GM18502 (cell line): ENCODE results near the gene AP4S1.
A peak's percentile ranks its signal among the peaks of the same experiment; 100 is the strongest.

Experiments
- ATAC-seq: cut with Tn5 transposase; IDR thresholded peaks from one replicate; pipeline ENCODE4 v1.9.1; 2021; ENCODE audit warnings: mild to moderate bottlenecking; ENCODE audit not compliant: unreplicated experiment, poor library complexity

Gene AP4S1, protein sequence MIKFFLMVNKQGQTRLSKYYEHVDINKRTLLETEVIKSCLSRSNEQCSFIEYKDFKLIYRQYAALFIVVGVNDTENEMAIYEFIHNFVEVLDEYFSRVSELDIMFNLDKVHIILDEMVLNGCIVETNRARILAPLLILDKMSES

DNA sequence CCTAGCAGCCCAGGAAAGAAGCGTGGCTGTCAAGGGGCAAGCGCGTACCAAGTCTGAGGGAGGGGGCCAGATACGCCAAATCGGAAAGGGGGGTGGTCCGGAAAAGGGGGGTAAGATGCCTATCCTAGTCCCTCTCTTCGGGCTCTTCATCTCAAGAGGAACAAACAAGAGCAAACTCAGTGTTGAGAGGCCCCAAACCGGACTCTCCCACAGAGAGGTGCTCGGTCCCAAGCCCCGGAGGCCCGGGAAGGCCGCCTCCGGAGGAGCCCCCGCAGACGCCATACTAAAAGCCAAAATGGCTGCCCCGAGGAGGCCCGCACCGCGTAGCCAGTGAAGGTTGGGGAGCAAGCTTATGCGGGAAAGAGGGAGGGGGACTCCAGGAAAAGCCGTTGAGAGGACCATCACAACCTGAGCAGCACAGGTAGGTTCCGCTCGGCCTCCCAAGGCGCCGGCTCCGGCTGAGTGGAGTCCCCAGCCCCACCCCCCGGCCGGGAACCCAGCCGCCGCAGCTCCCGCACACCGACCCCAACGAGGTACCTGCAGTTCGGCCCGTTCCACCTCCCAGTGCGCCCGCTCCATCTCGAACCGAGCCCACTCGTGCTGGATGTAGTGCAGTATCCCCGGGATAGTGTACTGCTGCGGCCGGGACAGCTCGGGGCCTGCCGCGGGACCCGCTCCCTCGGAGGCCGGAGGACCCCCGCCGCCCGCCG is at the start of gene AP4S1:
Gene AP4S1 (plus strand): TSS at position 283 of the 710 bp plus-strand sequence. CDS start 40,548 bp downstream, outside the sequence.
- ATAC-seq = peak; percentile 32

DNA sequence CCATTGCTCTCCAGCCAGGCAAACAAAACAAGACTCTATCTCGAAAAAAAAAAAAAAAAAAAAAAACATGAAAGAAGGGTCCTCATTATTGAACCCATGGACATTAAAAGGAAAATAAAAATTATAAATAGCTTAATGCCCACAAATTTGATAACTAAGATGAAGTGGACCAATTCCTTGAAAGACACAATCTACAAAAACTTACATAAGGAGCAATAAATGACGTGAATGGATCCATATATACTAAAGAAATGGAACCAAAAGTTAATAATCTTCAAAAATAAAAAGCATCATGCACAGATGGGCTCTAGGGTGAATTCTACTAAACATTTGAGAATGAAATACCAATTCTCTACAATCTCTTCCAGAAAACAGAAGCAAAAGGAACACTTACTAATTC is 47.7 kb upstream of the AP4S1 start:
- no peak for ATAC-seq

DNA sequence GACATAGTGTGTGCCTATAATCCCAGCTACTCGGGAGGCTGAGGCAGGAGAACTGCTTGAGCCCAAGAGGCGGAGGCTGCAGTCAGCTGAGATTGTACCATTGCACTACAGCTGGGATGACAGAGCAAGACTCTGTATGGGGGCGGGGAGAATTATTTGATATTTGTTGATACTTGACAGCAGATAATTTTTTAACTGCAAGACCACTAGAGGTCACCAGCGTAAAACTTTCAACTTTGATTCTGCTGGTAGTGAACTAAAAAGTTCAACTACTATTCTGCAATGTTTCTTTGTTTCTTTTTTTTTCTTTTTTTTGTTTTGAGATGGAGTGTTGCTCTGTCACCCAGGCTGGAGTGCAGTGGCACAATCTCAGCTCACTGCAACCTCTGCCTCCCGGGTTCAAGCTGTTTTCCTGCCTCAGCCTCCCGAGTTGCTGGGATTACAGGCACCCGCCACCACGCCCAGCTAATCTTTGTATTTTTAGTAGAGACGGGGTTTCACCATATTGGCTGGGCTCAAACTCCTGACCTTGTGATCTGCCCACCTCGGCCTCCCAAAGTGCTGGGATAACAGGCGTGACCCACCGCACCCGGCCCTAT is 45.2 kb upstream of the AP4S1 start:
- ATAC-seq = peak; percentile 70

DNA sequence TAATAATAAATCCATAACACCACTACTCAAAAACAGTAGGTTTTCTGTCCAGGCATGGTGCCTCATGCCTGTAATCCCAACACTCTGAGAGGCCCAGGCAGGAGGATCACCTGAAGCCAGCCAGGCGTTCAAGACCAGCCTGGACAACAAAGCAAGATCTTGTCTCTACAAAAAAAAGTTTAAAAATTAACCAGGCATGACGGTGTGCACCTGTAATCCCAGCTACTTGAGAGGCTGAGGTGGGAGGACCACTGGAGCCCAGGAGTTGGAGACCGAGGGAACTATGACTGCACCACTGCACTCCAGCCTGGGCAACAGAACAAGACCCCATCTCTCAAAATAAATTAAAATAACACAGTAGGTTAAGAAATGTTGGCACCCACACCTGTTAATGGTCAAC is 44.5 kb upstream of the AP4S1 start:
- ATAC-seq = no peak

DNA sequence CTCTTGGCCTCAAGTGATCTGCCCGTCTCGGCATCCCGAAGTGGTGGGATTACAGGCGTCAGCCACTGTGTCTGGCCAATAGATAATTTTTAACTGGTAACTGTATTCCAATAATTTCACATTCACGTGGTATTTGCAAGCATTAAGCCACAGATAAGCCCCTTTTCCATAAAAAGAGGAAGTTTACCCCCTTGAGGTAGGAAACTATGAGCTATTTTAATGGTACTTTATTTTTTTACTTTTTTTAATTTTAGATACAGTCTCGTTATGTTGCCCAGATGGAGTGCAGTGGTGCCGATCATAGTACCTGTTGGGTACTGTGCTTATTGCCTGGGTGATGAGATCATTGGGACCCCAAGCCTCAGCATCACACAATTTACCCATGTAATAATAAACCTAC is 42.9 kb upstream of the AP4S1 start:
- no peak for ATAC-seq

DNA sequence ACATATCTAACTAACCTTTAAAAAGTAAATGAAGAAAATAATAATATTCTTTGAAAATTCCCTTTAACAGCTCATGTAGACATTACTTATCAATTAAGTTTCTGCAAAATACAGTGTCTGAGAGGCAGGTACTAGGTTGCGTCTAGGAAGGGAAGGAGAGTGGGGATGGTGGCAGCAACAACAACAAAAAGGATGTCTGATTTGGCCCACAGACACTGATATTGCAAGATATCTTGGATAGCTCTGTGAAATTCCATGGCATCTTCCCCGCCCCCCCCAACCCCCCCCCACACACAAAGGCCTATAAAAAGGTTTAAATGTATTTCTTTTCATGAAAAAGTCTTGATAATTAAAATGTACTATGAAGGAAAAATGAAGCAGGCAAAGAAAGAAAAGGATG is 41.6 kb upstream of the AP4S1 start:
- ATAC-seq = no peak

DNA sequence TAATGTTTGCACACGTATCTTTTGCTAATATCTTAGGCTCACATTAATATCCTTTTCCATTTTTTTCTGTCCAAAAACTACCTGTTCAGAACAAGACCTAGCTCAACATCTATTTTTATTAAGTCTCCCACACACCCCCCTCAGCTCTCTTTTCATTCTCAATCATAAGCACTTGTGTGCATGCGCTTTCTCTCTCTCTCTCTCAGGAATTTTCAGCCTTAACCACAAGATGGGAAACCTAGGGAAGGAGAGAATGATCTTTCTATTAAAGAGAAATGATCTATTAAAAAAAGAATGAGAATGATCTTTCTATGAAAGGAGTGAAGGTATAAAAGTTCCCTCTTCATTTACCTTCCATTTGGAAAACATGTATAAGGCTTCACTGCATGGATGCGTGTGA is 39.7 kb upstream of the AP4S1 start:
- no peak for ATAC-seq

DNA sequence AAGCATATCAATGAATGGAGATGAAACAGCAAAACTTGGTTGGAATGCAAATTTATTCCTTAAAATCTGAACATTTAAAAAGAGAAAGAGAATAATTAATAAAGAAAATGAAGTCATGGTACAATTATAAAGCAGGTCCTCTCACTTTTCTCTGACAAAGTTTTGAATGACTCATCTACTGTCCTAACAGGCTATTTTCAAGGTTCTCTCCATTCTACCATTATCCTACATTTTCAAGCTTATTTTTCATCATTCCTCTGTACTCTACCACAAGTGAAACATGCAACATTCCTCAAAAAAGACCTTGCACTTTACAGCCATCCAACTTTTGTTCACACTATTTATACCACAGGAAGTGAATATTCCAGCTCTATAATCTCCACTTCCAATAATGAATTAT is 36.9 kb upstream of the AP4S1 start:
- no peak for ATAC-seq

DNA sequence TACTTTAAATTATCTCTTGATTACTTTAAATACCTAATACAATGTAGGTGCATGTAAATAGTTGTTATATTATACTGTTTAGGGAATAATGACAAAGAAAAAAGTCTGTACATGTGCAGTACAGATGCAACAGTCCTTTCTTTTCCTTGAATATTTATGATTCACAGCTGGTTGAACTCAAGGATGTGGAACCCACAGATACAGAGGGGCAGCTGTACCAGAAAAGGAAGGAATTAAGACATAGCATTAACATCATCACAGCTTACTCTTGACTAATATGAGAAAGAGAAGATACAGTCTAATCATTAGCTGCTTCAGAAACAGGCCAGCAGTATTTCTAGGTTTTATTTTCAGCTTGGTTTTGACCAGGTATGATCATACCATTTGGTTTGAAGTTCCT is 34.7 kb upstream of the AP4S1 start:
- ATAC-seq = no peak

DNA sequence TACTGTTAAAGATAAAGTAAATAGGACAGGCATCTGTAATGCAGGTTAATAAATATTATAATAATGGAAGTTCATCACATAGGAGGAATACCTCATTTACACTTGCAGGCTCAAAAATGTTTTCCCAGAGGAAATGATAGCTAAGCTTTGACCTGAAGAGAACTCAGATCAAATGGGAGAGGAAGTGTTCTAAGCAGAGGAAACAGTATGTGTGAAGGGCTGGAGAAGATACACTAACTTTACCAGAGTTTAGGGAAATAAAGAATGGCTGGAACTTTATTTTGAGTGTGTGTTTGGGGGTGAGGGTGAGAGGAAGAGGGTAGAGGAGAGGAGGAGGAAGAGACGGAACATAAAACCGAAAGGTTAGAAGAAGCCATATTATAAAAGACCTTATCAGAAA is 34.0 kb upstream of the AP4S1 start:
- no peak for ATAC-seq

DNA sequence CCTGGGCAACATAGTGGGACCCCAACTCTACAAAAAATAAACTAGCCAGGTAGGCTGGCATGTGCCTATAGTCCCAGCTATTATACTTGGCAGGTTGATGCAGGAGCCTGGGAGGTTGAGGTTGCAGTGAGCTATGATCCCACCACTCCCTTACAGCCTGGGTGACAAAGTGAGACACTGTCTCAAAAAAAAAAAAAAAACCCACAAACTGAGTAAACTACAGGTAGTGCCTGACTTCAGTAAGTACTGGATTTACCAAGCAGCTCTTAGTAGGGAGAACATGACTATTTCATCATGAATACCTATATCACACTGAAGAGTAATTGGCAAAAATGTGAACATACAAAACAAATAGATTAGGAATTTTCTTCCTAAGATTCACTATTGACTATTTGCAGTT is 32.4 kb upstream of the AP4S1 start:
- no peak for ATAC-seq

DNA sequence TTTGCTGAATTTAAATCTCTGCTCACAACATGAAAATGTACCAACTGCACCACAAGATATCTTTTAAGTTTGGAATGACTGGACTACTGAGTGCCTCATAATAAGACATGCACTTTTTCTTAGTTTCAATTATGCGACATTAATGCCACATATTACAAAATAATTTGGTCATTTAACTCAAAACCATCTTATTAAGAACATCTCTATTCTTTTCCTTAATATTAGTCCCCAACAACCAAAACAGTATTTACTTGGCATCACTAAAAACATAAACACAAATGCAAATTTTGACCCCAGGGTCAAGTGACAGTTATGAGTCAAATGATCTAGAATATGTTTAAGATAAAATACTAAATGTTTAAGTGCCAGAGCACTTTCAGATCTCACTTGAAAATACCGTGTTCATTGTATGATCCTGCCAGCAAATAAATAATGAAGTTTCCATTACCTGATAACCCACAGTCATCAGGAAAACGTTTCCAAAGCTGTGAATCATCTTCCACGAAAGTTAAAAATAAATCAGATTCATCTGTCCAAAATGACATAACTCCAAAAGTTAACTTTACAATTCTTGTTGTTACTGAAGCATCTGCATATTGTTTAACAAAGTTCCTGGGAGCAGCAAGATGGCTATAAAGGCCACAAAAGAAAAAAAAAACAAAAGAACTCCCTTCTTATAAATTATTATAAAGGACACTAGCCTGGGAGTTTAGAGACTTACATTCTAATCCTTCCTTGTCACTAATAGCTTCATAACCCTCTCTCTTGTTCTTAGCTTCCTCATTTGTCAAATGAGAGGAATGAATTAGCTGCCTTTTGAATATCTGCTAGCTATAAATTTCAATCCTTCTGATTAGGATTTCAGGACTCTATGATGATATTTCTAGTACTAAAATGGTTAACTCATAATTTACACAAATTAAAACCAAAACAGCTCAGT is 30.5 kb upstream of the AP4S1 start:
- peak; percentile 84 for ATAC-seq

DNA sequence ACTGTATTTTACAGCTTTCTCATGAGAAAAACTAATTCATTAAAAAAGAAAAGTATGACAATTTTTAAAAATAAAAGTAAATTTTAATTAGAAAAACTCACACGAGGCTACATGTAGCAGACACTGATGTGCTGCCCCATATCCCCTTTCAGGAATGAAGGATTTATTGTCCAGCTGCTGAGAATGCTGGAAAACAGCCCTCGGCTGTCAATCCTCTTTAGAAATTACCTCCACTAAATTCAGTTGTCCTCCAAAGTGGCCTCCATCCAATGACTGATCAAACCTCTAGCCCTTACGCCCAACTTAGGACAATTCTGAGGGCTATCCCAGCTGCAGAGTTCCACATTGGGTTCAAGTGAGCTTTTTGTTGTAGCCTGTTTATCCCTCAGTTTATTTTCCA is 29.8 kb upstream of the AP4S1 start:
- ATAC-seq = no peak

DNA sequence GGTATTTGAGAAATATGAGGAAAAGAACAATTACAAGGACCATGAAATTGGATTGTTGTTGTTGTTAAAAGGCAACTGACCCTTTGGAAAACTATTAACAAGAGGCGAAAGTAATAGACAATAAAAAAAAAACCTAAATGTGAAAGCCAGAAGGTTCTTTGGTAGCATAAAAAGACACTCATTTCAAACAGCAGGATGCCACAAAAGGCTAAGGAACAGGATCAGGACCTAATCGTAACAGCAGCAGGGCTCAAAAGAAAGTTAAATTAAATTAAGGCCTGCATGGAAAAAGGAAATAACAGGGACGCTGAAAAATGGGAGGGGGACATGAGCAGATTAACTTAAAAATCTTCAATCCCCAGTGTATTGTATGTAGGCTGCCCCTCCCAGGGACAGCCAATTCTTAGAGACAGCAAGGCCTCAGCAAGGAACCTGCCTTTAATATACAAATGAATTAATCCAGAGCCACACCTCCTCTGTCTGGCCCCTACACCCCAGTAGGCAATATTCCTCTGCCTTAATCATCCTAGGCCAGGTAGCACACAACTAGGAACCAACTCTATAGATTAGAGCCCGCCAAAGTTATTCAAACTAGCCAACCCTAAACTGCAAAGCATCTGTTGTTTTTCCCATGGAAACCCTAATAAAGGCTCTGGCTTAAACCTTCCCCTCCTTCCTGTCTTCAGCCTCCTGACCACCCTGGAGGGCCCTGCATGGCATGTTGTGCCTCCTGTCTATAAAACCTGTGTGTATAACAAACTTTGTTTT is 28.4 kb upstream of the AP4S1 start:
- ATAC-seq = no peak

DNA sequence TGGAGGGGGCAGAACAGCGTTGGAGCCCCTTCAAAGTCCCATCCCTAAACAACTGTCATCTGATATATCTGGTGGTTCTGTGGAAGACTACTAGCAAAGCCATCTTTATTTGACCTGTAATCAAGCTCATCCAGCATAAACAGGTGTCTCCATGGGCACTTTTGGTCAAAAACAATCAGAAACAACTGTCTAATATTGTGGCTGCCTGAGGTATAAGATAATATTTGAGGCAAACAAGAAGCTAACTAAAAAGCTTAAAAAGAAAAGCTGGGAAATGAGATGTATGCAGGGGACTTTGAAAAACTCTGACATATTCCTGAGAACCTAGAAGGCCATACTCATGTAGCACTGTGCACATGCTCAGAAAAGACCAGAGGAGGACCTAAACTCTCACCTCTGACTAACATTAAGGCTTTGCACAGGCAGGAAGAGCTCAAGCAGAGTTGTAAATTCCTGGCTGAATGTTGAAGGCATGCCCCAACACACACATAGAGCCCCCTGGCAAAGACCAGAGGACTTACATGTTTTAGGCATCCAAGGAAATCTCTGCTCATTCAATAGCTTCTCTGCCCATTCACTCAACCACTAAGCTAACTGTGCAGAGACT is 27.2 kb upstream of the AP4S1 start:
- ATAC-seq = no peak

DNA sequence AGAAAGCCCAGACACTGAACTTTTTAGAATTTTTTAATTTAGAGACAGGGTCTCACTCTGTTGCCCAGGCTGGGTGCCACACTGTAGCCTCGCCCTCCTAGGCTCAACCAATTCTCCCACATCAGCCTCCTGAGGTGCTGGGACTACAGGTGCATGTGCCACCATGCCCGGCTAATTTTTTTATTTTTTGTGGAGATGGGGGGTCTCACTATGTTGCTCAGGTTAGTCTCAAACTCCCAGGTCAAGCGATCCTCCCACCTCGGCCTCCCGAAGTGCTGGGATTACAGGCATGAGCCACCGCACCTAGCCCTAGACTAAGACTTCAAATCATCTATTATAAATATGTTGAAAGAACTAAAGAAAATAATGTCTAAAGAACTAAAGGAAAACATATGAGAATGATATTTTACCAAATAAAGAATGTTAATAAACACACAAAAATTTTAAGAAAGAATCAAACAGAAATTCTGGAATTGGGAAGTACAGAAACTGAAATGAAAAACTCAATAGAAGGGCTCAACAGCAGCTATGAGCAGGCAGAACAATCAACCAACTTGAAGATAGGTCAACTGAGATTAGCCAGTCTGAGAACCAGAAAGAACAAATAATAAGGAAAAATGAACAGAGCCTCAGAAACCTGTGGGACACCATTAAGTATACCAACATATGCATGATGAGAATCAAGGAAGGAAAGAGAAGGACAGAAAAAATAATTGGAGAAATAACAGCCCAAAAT is 26.2 kb upstream of the AP4S1 start:
- no peak for ATAC-seq

DNA sequence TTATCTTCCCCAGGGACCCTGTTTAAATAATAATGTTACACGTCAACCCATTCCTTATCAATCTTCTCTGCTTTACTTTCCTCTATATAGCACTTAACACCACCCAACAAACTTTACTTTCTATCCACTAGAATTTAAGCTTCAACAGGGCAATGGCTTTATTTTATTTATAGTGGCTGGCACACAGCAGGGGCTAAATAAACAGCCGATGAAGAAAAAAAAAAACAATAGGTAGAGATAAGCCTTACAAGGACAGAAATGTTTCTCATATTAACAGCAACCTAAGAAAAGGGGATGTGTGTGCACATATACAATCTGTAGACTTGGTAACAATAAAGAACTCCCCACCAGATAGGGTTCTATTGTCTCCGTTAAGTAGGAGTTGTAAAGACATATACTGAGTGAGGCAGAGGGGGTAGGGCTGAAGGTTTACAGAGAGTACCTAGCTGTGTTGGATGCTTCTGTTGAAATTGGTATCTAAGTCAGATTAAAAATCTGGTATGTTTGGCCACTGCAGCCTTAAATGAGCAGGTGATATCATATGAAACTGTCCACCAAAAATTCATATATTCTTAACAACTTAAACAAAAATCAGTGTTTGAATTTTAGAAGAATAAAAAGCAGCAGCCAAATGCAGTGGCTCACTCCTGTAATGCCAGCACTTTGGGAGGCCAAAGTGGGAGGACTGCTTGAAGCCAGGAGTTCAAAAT is 24.7 kb upstream of the AP4S1 start:
- ATAC-seq = no peak

DNA sequence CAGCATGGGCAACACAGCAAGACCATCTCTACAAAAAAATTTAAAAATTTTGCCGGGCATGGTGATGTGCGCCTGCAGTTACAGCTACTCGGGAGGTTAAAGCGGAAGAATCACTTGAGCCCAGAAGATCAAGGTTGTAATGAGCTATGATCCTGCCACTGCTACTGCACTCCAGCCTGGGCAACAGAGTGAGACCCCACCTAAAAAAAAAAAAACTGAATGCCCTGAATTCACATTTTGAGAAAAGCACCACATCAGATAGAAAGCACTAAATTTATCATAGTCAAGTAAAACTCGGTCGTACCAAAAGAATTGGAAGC is 24.1 kb upstream of the AP4S1 start:
- ATAC-seq = no peak

DNA sequence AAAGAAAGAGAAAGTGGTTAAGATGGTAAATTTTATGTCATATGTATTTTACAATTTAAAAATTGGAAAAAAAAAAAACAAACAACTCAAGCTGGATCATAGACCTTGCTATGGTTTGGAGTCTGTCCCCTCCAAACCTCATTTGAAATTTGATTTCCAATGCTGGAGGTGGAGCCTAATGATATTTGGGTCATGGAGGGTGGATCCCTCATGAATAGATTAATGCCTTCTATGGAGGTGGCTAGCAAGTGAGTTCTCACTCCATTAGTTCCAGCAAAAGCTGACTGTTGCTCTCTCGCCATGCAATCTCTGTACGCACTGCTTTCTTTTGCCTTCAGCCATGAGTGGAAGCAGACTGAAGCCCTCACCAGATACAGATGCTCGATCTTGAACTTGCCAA is 22.2 kb upstream of the AP4S1 start:
- no peak for ATAC-seq
